HepG2 (cell line): Measurements from ENCODE around the gene CTSA. TPM values are rescaled to one million over a fixed set of nuclear protein-coding genes. Genes with fewer than 3 reads are reported as not detected.
A peak's percentile ranks its signal among the peaks of the same experiment; 100 is the strongest.

Experiments
- ADNP ChIP-seq: sonication (generic); formaldehyde crosslinking; IDR thresholded peaks from 2 replicates; pipeline ENCODE4 v1.4.0; 2020; ENCODE audit warnings: missing genetic modification reagents
- ATAD3A ChIP-seq: sonication (generic); formaldehyde crosslinking; IDR thresholded peaks from 2 replicates; pipeline ENCODE4 v1.4.0; 2020; ENCODE audit warnings: missing genetic modification reagents
- CHD2 ChIP-seq: IDR thresholded peaks from 2 replicates; pipeline ENCODE4 v1.6.1; 2011; ENCODE audit warnings: low read depth, low read length, improper control_type of control experiment
- HES4 ChIP-seq: sonication (generic); formaldehyde crosslinking; IDR thresholded peaks from 2 replicates; pipeline ENCODE4 v1.9.0; 2021; ENCODE audit warnings: mild to moderate bottlenecking, missing genetic modification reagents, borderline replicate concordance
- HMG20B ChIP-seq: conservative IDR thresholded peaks from 2 replicates; pipeline ENCODE4 v1.6.1; 2016; ENCODE audit warnings: missing genetic modification reagents, missing compliant biosample characterization
- KLF15 ChIP-seq: sonication (generic); formaldehyde crosslinking; IDR thresholded peaks from 2 replicates; pipeline ENCODE4 v1.8.1; 2023; ENCODE audit warnings: borderline replicate concordance, mild to moderate bottlenecking, inconsistent platforms, missing genetic modification reagents, mixed read lengths
- PBX3 ChIP-seq: sonication (generic); formaldehyde crosslinking; IDR thresholded peaks from 2 replicates; pipeline ENCODE4 v1.8.1; 2023; ENCODE audit warnings: missing genetic modification reagents, inconsistent platforms, borderline replicate concordance
- RELA ChIP-seq: sonication (generic); formaldehyde crosslinking; IDR thresholded peaks from 2 replicates; pipeline ENCODE4 v1.4.0; 2020; ENCODE audit warnings: missing genetic modification reagents
- SAFB2 ChIP-seq: sonication (generic); formaldehyde crosslinking; IDR thresholded peaks from 2 replicates; pipeline ENCODE4 v1.5.1; 2020; ENCODE audit warnings: missing genetic modification reagents, low read depth, mild to moderate bottlenecking, borderline replicate concordance
- TEAD3 ChIP-seq: optimal IDR thresholded peaks from 2 replicates; pipeline ENCODE3; 2016; ENCODE audit warnings: borderline replicate concordance
- XBP1 ChIP-seq: sonication (generic); formaldehyde crosslinking; IDR thresholded peaks from 2 replicates; pipeline ENCODE4 v1.5.0; 2020; ENCODE audit warnings: missing genetic modification reagents
- ZNF230 ChIP-seq: sonication (generic); formaldehyde crosslinking; IDR thresholded peaks from 2 replicates; pipeline ENCODE4 v1.4.0; 2020; ENCODE audit warnings: mild to moderate bottlenecking, missing genetic modification reagents
- ZNF567 ChIP-seq: sonication (generic); formaldehyde crosslinking; IDR thresholded peaks from 2 replicates; pipeline ENCODE4 v1.8.1; 2023; ENCODE audit warnings: mild to moderate bottlenecking, missing genetic modification reagents, borderline replicate concordance
- ZNF710 ChIP-seq: sonication (generic); formaldehyde crosslinking; IDR thresholded peaks from 2 replicates; pipeline ENCODE4 v1.5.0; 2020; ENCODE audit warnings: mild to moderate bottlenecking, missing genetic modification reagents, borderline replicate concordance
- ZNF75D ChIP-seq: sonication (generic); formaldehyde crosslinking; IDR thresholded peaks from 2 replicates; pipeline ENCODE4 v1.8.1; 2023; ENCODE audit warnings: missing genetic modification reagents, mild to moderate bottlenecking, borderline replicate concordance
- polyA plus RNA-seq, 8 experiments: library from polyadenylated mRNA; depleted of rRNA in 3 of 8; stranded (reverse) in 7 of 8; unstranded in 1 of 8; fragments of >200 nt; fragmentation: Illumina TruSeq in 4 of 8; extraction: Trizol in 4 of 8; gene quantifications; 2 replicates each; pipeline versions ENCODE4 v1.2.1 to v1.2.3, GENCODE V29; 2011 to 2016; ENCODE audit warnings: low read depth in 4 of 8, missing spikeins in 1 of 8, mixed read lengths in 1 of 8; ENCODE audit not compliant: insufficient read depth in 1 of 8
- total RNA-seq, 5 experiments: library from RNA; depleted of rRNA; stranded (reverse); fragments of >200 nt; fragmentation: Illumina TruSeq; extraction: Trizol; gene quantifications; 2 replicates each; pipeline ENCODE4 v1.2.3, GENCODE V29; 2016; ENCODE audit warnings: low read depth in 1 of 5
- TF ChIP-seq, protein P1 (sequence below): sonication (generic); formaldehyde crosslinking; IDR thresholded peaks from 2 replicates; pipeline ENCODE4 v1.8.1; 2023; ENCODE audit warnings: mild to moderate bottlenecking, inconsistent platforms, moderate library complexity, missing genetic modification reagents, borderline replicate concordance
- TF ChIP-seq, protein P2 (sequence below): IDR thresholded peaks from 2 replicates; pipeline ENCODE4 v1.6.1; 2016; ENCODE audit warnings: missing compliant biosample characterization, missing genetic modification reagents, borderline replicate concordance
- TF ChIP-seq, protein P3 (sequence below): sonication (generic); formaldehyde crosslinking; conservative IDR thresholded peaks from 2 replicates; pipeline ENCODE4 v1.8.1; 2023; ENCODE audit warnings: missing genetic modification reagents

The CTSA gene
- total and polyA plus RNA-seq, 2 of the 13 experiments (the other 11 are each of a cell fraction or from before 2014, with no cell fraction given): 202 to 231 TPM

GRCh38 chr20:45947110-45947866, 56.2 kb downstream of the CTSA start (continued):
- TF ChIP-seq PBX3 (CRISPR knock-in tag) (no peak), SAFB2 (0 out of 2 replicates have a peak, but pooled peaks have one; percentile 27), XBP1 (CRISPR knock-in tag) (no peak), KLF15 (CRISPR knock-in tag) (no peak), ZNF230 (no peak), CHD2 (no peak), ZNF75D (no peak), HES4 (CRISPR knock-in tag) (peak; percentile 61; the same call in 1 of the 2 replicates), ATAD3A (CRISPR knock-in tag) (0 out of 2 replicates have a peak, but pooled peaks have one; percentile 9), RELA (CRISPR knock-in tag) (no peak), HMG20B (CRISPR knock-in tag) (no peak), ZNF710 (CRISPR knock-in tag) (no peak), TEAD3 (peak; percentile 28), ADNP (CRISPR knock-in tag) (no peak), ZNF567 (CRISPR knock-in tag) (0 out of 2 replicates have a peak, but pooled peaks have one; percentile 5)
- TF ChIP-seq, protein P1, sequence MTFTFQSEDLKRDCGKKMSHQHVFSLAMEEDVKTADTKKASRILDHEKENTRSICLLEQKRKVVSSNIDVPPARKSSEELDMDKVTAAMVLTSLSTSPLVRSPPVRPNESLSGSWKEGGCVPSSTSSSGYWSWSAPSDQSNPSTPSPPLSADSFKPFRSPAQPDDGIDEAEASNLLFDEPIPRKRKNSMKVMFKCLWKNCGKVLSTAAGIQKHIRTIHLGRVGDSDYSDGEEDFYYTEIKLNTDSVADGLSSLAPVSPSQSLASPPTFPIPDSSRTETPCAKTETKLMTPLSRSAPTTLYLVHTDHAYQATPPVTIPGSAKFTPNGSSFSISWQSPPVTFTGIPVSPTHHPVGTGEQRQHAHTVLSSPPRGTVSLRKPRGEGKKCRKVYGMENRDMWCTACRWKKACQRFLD (CRISPR knock-in tag): no peak
- TF ChIP-seq, protein P2, sequence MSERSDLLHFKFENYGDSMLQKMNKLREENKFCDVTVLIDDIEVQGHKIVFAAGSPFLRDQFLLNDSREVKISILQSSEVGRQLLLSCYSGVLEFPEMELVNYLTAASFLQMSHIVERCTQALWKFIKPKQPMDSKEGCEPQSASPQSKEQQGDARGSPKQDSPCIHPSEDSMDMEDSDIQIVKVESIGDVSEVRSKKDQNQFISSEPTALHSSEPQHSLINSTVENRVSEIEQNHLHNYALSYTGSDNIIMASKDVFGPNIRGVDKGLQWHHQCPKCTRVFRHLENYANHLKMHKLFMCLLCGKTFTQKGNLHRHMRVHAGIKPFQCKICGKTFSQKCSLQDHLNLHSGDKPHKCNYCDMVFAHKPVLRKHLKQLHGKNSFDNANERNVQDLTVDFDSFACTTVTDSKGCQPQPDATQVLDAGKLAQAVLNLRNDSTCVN (CRISPR knock-in tag): no peak
- TF ChIP-seq, protein P3, sequence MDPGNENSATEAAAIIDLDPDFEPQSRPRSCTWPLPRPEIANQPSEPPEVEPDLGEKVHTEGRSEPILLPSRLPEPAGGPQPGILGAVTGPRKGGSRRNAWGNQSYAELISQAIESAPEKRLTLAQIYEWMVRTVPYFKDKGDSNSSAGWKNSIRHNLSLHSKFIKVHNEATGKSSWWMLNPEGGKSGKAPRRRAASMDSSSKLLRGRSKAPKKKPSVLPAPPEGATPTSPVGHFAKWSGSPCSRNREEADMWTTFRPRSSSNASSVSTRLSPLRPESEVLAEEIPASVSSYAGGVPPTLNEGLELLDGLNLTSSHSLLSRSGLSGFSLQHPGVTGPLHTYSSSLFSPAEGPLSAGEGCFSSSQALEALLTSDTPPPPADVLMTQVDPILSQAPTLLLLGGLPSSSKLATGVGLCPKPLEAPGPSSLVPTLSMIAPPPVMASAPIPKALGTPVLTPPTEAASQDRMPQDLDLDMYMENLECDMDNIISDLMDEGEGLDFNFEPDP: 0 out of 2 replicates have a peak, but pooled peaks have one; percentile 79
